ENCODE results near the gene PCDHB16.
"Not testable (repeated sequence)": the region's sequence is repeated elsewhere in the genome, so short reads cannot be mapped to it uniquely, and the experiment has no call there.

Gene PCDHB16

DNA sequence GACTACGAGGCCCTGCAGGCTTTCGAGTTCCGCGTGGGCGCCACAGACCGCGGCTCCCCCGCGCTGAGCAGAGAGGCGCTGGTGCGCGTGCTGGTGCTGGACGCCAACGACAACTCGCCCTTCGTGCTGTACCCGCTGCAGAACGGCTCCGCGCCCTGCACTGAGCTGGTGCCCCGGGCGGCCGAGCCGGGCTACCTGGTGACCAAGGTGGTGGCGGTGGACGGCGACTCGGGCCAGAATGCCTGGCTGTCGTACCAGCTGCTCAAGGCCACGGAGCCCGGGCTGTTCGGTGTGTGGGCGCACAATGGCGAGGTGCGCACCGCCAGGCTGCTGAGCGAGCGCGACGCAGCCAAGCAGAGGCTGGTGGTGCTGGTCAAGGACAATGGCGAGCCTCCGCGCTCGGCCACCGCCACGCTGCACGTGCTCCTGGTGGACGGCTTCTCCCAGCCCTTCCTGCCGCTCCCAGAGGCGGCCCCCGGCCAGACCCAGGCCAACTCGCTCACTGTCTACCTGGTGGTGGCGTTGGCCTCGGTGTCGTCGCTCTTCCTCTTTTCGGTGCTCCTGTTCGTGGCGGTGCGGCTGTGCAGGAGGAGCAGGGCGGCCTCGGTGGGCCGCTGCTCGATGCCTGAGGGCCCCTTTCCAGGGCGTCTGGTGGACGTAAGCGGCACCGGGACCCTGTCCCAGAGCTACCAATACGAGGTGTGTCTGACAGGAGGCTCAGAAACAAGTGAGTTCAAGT lies 2.1 kb downstream of the PCDHB16 start:
- not testable (repeated sequence) for DNase-seq

DNA sequence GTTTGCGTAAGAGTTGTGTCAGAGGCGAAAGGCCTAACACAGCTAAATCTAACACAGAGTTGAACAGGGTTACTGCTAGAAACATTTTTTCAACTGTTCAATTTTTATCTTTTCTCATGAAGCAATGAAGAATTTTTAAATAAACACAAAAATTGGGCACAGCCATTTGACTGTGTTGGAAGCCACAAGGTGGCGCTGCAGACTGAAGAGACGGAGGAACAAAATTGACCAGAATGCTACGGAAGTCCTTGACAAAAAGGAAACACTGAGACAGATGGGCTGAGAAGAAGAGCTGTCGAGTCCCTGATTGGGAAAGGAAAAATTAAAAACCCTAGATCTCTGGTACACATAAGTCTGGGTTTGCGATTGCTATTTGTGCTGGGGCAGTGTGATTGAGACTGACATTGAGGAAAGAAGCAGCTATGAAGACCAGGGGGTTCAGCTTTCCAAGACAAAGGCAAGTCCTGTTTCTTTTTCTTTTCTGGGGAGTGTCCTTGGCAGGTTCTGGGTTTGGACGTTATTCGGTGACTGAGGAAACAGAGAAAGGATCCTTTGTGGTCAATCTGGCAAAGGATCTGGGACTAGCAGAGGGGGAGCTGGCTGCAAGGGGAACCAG lies 4.8 kb downstream of the PCDHB16 start, which contains the start of gene PCDHB9:
Gene PCDHB9, plus strand, starts transcription at position 265 of the 616 bp plus-strand sequence. Its CDS starts 158 bp downstream, at position 423.
- DNase-seq, result no peak

GRCh38 chr5:141188682-141189081 lies 6.5 kb downstream of the PCDHB16 start:
- not testable (repeated sequence) for DNase-seq

- DNase-seq, result not testable (repeated sequence)
These were observed 6.9 kb downstream of the PCDHB16 start for GRCh38 chr5:141189131-141189530.

- no peak for DNase-seq
These were observed 10.0 kb downstream of the PCDHB16 start, which contains the start of gene PCDHB10 for GRCh38 chr5:141192110-141192725. Gene PCDHB10, plus strand, starts transcription at chr5:141192353. Its CDS starts 200 bp downstream, at chr5:141192553.

DNA sequence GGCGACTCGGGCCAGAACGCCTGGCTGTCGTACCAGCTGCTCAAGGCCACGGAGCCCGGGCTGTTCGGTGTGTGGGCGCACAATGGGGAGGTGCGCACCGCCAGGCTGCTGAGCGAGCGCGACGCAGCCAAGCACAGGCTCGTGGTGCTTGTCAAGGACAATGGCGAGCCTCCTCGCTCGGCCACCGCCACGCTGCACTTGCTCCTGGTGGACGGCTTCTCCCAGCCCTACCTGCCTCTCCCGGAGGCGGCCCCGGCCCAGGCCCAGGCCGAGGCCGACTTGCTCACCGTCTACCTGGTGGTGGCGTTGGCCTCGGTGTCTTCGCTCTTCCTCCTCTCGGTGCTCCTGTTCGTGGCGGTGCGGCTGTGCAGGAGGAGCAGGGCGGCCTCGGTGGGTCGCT lies 12.1 kb downstream of the PCDHB16 start:
- not testable (repeated sequence) for DNase-seq

- no peak for DNase-seq
These were observed 14.2 kb downstream of the PCDHB16 start for GRCh38 chr5:141196363-141196762.

DNA sequence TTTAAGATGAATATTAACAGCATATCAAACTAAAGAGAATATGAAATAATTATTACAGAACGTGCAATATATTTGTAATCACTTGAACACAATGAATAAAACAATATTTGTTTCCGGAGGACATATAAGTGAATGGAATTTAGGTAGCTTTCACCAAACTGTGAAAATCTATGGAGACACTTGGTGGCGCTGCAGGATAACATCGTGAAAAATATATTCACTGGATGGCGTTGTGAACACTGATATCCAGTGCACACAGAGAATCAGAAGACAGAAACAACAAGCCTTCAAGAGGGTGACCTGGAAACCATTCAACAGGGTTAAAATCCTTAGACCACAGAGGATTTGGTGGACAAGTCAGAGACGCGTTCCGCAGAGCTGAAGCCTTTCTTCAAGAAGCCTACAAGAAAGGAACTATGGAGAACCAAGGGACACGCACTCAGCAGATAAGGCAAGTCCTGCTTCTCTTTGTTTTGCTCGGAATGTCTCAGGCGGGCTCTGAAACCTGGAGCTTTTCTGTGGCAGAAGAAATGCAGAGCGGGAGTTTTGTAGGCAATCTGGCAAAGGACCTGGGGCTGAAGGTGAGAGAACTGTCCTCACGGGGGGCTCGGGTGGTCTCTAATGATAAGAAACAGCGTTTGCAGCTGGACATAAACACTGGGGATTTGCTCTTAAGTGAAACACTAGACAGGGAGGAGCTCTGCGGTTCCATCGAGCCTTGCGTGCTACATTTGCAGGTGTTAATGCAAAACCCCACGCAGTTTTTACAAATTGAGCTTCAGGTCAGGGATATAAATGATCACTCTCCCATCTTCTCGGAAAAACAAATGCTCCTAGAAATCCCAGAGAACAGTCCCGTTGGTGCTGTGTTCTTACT lies 17.4 kb downstream of the PCDHB16 start, which contains the start of gene PCDHB11:
Gene PCDHB11, plus strand, starts transcription at position 269 of the 877 bp plus-strand sequence. Its CDS starts 148 bp downstream, at position 417.
- no peak for DNase-seq

DNA sequence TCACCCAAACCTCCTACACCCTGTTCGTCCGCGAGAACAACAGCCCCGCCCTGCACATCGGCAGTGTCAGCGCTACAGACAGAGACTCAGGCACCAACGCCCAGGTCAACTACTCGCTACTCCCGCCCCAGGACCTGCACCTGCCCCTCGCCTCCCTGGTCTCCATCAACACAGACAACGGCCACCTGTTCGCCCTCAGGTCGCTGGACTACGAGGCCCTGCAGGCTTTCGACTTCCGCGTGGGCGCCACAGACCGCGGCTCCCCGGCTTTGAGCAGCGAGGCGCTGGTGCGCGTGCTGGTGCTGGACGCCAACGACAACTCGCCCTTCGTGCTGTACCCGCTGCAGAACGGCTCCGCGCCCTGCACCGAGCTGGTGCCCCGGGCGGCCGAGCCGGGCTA lies 18.9 kb downstream of the PCDHB16 start:
- DNase-seq, result not testable (repeated sequence)

DNA sequence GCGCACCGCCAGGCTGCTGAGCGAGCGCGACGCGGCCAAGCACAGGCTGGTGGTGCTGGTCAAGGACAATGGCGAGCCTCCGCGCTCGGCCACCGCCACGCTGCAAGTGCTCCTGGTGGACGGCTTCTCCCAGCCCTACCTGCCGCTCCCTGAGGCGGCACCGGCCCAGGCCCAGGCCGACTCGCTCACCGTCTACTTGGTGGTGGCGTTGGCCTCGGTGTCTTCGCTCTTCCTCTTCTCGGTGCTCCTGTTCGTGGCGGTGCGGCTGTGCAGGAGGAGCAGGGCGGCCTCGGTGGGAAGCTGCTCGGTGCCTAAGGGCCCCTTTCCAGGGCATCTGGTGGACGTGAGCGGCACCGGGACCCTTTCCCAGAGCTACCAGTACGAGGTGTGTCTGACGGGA lies 19.5 kb downstream of the PCDHB16 start:
- not testable (repeated sequence) for DNase-seq

GRCh38 chr5:141208478-141208877 lies 26.3 kb downstream of the PCDHB16 start, which contains the start of gene PCDHB12:
Gene PCDHB12, plus strand, starts transcription at chr5:141208719. Its CDS starts 189 bp downstream, at chr5:141208908.
- no peak for DNase-seq

- DNase-seq, result not testable (repeated sequence)
These were observed 28.1 kb downstream of the PCDHB16 start for GRCh38 chr5:141210281-141210680.

GRCh38 chr5:141210849-141211248 lies 28.7 kb downstream of the PCDHB16 start:
- not testable (repeated sequence) for DNase-seq

GRCh38 chr5:141213656-141214339 lies 31.6 kb downstream of the PCDHB16 start, which contains the start of gene PCDHB13:
Gene PCDHB13, plus strand, starts transcription at chr5:141213919. Its CDS starts 205 bp downstream, at chr5:141214124.
- not testable (repeated sequence) for DNase-seq

DNA sequence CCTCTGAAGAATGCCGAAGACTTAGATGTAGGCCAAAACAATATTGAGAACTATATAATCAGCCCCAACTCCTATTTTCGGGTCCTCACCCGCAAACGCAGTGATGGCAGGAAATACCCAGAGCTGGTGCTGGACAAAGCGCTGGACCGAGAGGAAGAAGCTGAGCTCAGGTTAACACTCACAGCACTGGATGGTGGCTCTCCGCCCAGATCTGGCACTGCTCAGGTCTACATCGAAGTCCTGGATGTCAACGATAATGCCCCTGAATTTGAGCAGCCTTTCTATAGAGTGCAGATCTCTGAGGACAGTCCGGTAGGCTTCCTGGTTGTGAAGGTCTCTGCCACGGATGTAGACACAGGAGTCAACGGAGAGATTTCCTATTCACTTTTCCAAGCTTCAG lies 32.4 kb downstream of the PCDHB16 start:
- not testable (repeated sequence) for DNase-seq

DNA sequence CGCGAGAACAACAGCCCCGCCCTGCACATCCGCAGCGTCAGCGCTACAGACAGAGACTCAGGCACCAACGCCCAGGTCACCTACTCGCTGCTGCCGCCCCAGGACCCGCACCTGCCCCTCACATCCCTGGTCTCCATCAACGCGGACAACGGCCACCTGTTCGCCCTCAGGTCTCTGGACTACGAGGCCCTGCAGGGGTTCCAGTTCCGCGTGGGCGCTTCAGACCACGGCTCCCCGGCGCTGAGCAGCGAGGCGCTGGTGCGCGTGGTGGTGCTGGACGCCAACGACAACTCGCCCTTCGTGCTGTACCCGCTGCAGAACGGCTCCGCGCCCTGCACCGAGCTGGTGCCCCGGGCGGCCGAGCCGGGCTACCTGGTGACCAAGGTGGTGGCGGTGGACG lies 33.3 kb downstream of the PCDHB16 start:
- not testable (repeated sequence) for DNase-seq

DNA sequence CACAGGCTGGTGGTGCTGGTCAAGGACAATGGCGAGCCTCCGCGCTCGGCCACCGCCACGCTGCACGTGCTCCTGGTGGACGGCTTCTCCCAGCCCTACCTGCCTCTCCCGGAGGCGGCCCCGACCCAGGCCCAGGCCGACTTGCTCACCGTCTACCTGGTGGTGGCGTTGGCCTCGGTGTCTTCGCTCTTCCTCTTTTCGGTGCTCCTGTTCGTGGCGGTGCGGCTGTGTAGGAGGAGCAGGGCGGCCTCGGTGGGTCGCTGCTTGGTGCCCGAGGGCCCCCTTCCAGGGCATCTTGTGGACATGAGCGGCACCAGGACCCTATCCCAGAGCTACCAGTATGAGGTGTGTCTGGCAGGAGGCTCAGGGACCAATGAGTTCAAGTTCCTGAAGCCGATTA lies 33.8 kb downstream of the PCDHB16 start:
- not testable (repeated sequence) for DNase-seq

DNA sequence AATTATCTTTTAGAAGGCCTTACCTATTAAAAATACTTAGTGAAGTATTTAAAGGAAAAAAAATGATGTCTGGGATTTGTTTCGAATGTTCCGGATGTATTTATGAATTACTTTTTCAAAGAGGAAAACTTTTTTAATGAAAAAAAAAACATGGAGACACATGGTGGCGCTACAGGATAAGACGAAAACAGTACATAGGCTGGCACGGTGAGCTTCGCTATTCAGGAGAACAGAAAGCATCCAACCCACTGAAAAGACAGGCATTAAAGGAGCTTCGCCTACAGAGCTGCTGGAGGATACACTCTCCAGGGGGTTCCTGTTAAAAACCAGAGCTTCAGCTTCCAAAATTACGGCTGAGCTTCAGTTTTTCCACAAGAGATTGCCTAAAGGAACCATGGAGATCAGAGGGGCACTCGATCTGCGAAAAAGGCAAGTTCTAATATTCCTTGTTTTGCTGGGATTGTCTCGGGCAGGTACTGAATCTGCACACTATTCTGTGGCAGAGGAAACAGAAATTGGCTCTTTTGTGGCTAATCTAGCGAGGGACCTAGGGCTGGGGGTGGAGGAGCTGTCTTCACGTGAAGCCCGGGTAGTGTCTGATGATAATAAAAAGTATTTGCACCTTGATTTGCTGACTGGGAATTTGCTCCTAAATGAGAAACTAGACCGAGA lies 41.1 kb downstream of the PCDHB16 start, which contains the start of gene PCDHB14:
Gene PCDHB14, plus strand, starts transcription at position 232 of the 672 bp plus-strand sequence. Its CDS starts 163 bp downstream, at position 395.
- peak; percentile 6 for DNase-seq

GRCh38 chr5:141224844-141225243 lies 42.7 kb downstream of the PCDHB16 start:
- DNase-seq, result not testable (repeated sequence)

DNA sequence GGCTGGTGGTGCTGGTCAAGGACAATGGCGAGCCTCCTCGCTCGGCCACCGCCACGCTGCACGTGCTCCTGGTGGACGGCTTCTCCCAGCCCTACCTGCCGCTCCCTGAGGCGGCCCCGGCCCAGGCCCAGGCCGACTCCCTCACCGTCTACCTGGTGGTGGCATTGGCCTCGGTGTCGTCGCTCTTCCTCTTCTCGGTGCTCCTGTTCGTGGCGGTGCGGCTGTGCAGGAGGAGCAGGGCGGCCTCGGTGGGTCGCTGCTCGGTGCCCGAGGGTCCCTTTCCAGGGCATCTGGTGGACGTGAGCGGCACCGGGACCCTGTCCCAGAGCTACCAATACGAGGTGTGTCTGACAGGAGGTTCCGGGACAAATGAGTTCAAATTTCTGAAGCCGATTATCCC lies 43.2 kb downstream of the PCDHB16 start:
- not testable (repeated sequence) for DNase-seq
